A549 (cell line): ENCODE results near the gene RABL2B.

Experiments
- PHF8 ChIP-seq: fragments of 200-600 bp; sonication (generic); IDR thresholded peaks from 2 replicates; pipeline ENCODE4 v1.6.1; 2016; ENCODE audit warnings: low read depth, mild to moderate bottlenecking, antibody characterized with exemption, moderate library complexity, borderline replicate concordance
- POLR2A ChIP-seq: IDR thresholded peaks from 2 replicates; pipeline ENCODE4 v1.6.1; 2012; ENCODE audit warnings: mild to moderate bottlenecking, low read length
- RARB ChIP-seq: fragments of 250-450 bp; sonication (Bioruptor Pico); IDR thresholded peaks from 2 replicates; pipeline ENCODE4 v1.8.0; 2021; ENCODE audit warnings: mild to moderate bottlenecking, moderate library complexity
- TF ChIP-seq, protein P1 (sequence below): fragments of >200 bp; sonication (Bioruptor Twin); formaldehyde crosslinking; IDR thresholded peaks from 3 replicates; pipeline ENCODE4 v1.5.1; 2016
- TF ChIP-seq, protein P2 (sequence below): IDR thresholded peaks from 2 replicates; pipeline ENCODE4 v1.6.1; 2012

DNA sequence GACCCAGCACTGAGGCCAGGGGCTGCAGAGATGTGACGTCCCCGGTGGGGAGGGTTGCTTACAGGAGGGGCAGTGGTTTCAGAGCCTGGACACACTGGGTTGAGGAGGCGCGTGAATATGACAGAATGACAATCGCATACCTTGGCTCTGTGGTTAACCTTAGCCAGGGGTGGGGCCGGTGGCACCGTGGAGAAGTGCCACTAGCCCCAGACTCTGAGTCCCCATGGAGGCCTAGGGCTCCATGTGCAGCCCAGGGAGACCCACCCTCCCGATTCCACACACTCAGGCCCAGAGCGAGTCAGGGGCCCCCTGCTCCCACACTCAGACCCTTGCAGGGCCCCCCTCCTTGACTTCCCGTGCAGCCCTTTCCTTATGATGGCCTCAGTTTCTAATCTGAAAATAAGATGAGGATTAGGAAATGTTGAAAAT lies 49.1 kb downstream of the RABL2B start:
- TF ChIP-seq, protein P1, sequence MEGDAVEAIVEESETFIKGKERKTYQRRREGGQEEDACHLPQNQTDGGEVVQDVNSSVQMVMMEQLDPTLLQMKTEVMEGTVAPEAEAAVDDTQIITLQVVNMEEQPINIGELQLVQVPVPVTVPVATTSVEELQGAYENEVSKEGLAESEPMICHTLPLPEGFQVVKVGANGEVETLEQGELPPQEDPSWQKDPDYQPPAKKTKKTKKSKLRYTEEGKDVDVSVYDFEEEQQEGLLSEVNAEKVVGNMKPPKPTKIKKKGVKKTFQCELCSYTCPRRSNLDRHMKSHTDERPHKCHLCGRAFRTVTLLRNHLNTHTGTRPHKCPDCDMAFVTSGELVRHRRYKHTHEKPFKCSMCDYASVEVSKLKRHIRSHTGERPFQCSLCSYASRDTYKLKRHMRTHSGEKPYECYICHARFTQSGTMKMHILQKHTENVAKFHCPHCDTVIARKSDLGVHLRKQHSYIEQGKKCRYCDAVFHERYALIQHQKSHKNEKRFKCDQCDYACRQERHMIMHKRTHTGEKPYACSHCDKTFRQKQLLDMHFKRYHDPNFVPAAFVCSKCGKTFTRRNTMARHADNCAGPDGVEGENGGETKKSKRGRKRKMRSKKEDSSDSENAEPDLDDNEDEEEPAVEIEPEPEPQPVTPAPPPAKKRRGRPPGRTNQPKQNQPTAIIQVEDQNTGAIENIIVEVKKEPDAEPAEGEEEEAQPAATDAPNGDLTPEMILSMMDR, result no peak
- TF ChIP-seq POLR2A (no peak), PHF8 (no peak), RARB (CRISPR knock-in tag) (no peak)
- TF ChIP-seq, protein P2, sequence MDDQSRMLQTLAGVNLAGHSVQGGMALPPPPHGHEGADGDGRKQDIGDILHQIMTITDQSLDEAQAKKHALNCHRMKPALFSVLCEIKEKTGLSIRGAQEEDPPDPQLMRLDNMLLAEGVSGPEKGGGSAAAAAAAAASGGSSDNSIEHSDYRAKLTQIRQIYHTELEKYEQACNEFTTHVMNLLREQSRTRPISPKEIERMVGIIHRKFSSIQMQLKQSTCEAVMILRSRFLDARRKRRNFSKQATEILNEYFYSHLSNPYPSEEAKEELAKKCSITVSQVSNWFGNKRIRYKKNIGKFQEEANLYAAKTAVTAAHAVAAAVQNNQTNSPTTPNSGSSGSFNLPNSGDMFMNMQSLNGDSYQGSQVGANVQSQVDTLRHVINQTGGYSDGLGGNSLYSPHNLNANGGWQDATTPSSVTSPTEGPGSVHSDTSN, result no peak
